K562 (cell line): ENCODE results near the gene CTCF. TPM values are rescaled to one million over a fixed set of nuclear protein-coding genes. Genes with fewer than 3 reads are reported as not detected.

Experiments
- ATF7 ChIP-seq: fragments of 450-650 bp; IDR thresholded peaks from 2 replicates; pipeline ENCODE4 v1.7.1; 2014; ENCODE audit warnings: mild to moderate bottlenecking, moderate library complexity
- CBX8 ChIP-seq: fragments of 200-600 bp; sonication (generic); IDR thresholded peaks from 2 replicates; pipeline ENCODE4 v1.6.1; 2012; ENCODE audit warnings: borderline replicate concordance, mixed run types, low read depth, mild to moderate bottlenecking, moderate library complexity, mixed read lengths, low read length, control low read depth, inconsistent platforms; ENCODE audit not compliant: poor library complexity, severe bottlenecking; ENCODE audit errors: extremely low read depth
- CREB1 ChIP-seq, 2 experiments: sonication (generic) in 1 of 2; formaldehyde crosslinking in 1 of 2; IDR thresholded peaks; 2 replicates each; pipeline versions ENCODE4 v1.6.1 to v1.8.0; 2012 to 2022; ENCODE audit warnings: inconsistent platforms in 1 of 2, mild to moderate bottlenecking in 1 of 2, missing genetic modification reagents in 1 of 2, moderate library complexity in 1 of 2
- ELF4 ChIP-seq: fragments of 450-650 bp; formaldehyde crosslinking; IDR thresholded peaks from 2 replicates; pipeline ENCODE4 v1.4.0; 2022; ENCODE audit warnings: missing genetic modification characterization
- EP300 ChIP-seq: IDR thresholded peaks from 2 replicates; pipeline ENCODE4 v1.6.1; 2012; ENCODE audit warnings: low read length, improper control_type of control experiment
- FOXK1 ChIP-seq: sonication (generic); formaldehyde crosslinking; IDR thresholded peaks from 2 replicates; pipeline ENCODE4 v1.8.0; 2022; ENCODE audit warnings: missing genetic modification reagents, mild to moderate bottlenecking, borderline replicate concordance
- GABPB2 ChIP-seq: fragments of 250-450 bp; sonication (Bioruptor Pico); conservative IDR thresholded peaks from 2 replicates; pipeline ENCODE4 v1.5.1; 2021; ENCODE audit warnings: mild to moderate bottlenecking
- JUNB ChIP-seq: fragments of 450-650 bp; formaldehyde crosslinking; conservative IDR thresholded peaks from 2 replicates; pipeline ENCODE4 v1.4.0; 2020; ENCODE audit warnings: mild to moderate bottlenecking
- KDM1A ChIP-seq, 2 experiments: fragments of 450-650 bp; IDR thresholded peaks; 2 replicates each; pipeline ENCODE4 v1.6.1; 2016; ENCODE audit warnings: mild to moderate bottlenecking in 2 of 2
- MAFG ChIP-seq: fragments of 450-650 bp; conservative IDR thresholded peaks from 2 replicates; pipeline ENCODE4 v1.6.1; 2016; ENCODE audit warnings: missing genetic modification characterization, missing compliant biosample characterization
- MAFK ChIP-seq: IDR thresholded peaks from 2 replicates; pipeline ENCODE4 v1.6.1; 2011; ENCODE audit warnings: low read length, improper control_type of control experiment
- RBM25 ChIP-seq: fragments of 200-400 bp; formaldehyde crosslinking; IDR thresholded peaks from 2 replicates; pipeline ENCODE4 v1.6.1; 2018; ENCODE audit warnings: low read length, low read depth, moderate library complexity; ENCODE audit not compliant: severe bottlenecking
- SUPT5H ChIP-seq: fragments of 450-650 bp; IDR thresholded peaks from 2 replicates; pipeline ENCODE4 v1.6.1; 2016
- TBP ChIP-seq: optimal IDR thresholded peaks from 2 replicates; pipeline ENCODE3; 2011; ENCODE audit warnings: low read depth, low read length, improper control_type of control experiment
- TOE1 ChIP-seq, 2 experiments: fragments of 450-650 bp in 1 of 2; sonication (generic) in 1 of 2; formaldehyde crosslinking in 1 of 2; IDR thresholded peaks; 2 replicates each; pipeline versions ENCODE4 v1.7.1 to v1.8.0; 2016 to 2022; ENCODE audit warnings: borderline replicate concordance in 2 of 2, mild to moderate bottlenecking in 2 of 2, antibody characterized with exemption in 1 of 2, inconsistent platforms in 1 of 2, low read depth in 1 of 2, missing genetic modification reagents in 1 of 2, moderate library complexity in 1 of 2
- ZNF174 ChIP-seq: fragments of 250-450 bp; sonication (Bioruptor Pico); IDR thresholded peaks from 2 replicates; pipeline ENCODE4 v1.4.0; 2020; ENCODE audit warnings: mild to moderate bottlenecking
- ZNF57 ChIP-seq: fragments of 450-650 bp; formaldehyde crosslinking; IDR thresholded peaks from 2 replicates; pipeline ENCODE4 v1.4.0; 2020; ENCODE audit warnings: mild to moderate bottlenecking, moderate library complexity
- ZNF764 ChIP-seq: fragments of 250-450 bp; sonication (Bioruptor Pico); IDR thresholded peaks from 2 replicates; pipeline ENCODE4 v1.4.0; 2020; ENCODE audit warnings: low read depth, mild to moderate bottlenecking, moderate library complexity
- polyA plus RNA-seq, 8 experiments: library from polyadenylated mRNA; depleted of rRNA in 4 of 8; stranded (reverse) in 5 of 8; unstranded in 3 of 8; fragments of >200 nt; fragmentation: Nextera tagmentation in 2 of 8; fragmentation: Illumina TruSeq in 1 of 8; extraction: Ambion mirVana in 2 of 8; extraction: Trizol in 1 of 8; gene quantifications; 2 replicates each; pipeline versions ENCODE4 v1.2.1 to v1.2.3, GENCODE V29; 2011 to 2014; ENCODE audit warnings: inconsistent platforms in 1 of 8, missing spikeins in 1 of 8
- total RNA-seq, 7 experiments: library from RNA; depleted of rRNA in 6 of 7; stranded (reverse); fragments of >200 nt in 6 of 7; fragmentation: Illumina TruSeq in 2 of 7; extraction: Trizol in 2 of 7; gene quantifications; 2 replicates each; pipeline versions ENCODE4 v1.2.1 to v1.2.3, GENCODE V29; 2011 to 2021; ENCODE audit warnings: low replicate concordance in 1 of 7
- TF ChIP-seq, protein P1 (sequence below), 2 experiments: fragments of 450-650 bp; IDR thresholded peaks; 2 replicates each; pipeline ENCODE4 v1.6.1; 2016; ENCODE audit warnings: mild to moderate bottlenecking in 2 of 2, borderline replicate concordance in 1 of 2, low read depth in 1 of 2, moderate library complexity in 1 of 2
- TF ChIP-seq, protein P2 (sequence below): sonication (generic); formaldehyde crosslinking; IDR thresholded peaks from 2 replicates; pipeline ENCODE4 v1.9.0; 2022; ENCODE audit warnings: mild to moderate bottlenecking, missing genetic modification reagents

CTCF gene
- total and polyA plus RNA-seq, 9 of the 15 experiments (the other 6 are each of a cell fraction or from before 2014, with no cell fraction given): 7.8 to 49.2 (median 33.9) TPM

- TF ChIP-seq, protein P1, sequence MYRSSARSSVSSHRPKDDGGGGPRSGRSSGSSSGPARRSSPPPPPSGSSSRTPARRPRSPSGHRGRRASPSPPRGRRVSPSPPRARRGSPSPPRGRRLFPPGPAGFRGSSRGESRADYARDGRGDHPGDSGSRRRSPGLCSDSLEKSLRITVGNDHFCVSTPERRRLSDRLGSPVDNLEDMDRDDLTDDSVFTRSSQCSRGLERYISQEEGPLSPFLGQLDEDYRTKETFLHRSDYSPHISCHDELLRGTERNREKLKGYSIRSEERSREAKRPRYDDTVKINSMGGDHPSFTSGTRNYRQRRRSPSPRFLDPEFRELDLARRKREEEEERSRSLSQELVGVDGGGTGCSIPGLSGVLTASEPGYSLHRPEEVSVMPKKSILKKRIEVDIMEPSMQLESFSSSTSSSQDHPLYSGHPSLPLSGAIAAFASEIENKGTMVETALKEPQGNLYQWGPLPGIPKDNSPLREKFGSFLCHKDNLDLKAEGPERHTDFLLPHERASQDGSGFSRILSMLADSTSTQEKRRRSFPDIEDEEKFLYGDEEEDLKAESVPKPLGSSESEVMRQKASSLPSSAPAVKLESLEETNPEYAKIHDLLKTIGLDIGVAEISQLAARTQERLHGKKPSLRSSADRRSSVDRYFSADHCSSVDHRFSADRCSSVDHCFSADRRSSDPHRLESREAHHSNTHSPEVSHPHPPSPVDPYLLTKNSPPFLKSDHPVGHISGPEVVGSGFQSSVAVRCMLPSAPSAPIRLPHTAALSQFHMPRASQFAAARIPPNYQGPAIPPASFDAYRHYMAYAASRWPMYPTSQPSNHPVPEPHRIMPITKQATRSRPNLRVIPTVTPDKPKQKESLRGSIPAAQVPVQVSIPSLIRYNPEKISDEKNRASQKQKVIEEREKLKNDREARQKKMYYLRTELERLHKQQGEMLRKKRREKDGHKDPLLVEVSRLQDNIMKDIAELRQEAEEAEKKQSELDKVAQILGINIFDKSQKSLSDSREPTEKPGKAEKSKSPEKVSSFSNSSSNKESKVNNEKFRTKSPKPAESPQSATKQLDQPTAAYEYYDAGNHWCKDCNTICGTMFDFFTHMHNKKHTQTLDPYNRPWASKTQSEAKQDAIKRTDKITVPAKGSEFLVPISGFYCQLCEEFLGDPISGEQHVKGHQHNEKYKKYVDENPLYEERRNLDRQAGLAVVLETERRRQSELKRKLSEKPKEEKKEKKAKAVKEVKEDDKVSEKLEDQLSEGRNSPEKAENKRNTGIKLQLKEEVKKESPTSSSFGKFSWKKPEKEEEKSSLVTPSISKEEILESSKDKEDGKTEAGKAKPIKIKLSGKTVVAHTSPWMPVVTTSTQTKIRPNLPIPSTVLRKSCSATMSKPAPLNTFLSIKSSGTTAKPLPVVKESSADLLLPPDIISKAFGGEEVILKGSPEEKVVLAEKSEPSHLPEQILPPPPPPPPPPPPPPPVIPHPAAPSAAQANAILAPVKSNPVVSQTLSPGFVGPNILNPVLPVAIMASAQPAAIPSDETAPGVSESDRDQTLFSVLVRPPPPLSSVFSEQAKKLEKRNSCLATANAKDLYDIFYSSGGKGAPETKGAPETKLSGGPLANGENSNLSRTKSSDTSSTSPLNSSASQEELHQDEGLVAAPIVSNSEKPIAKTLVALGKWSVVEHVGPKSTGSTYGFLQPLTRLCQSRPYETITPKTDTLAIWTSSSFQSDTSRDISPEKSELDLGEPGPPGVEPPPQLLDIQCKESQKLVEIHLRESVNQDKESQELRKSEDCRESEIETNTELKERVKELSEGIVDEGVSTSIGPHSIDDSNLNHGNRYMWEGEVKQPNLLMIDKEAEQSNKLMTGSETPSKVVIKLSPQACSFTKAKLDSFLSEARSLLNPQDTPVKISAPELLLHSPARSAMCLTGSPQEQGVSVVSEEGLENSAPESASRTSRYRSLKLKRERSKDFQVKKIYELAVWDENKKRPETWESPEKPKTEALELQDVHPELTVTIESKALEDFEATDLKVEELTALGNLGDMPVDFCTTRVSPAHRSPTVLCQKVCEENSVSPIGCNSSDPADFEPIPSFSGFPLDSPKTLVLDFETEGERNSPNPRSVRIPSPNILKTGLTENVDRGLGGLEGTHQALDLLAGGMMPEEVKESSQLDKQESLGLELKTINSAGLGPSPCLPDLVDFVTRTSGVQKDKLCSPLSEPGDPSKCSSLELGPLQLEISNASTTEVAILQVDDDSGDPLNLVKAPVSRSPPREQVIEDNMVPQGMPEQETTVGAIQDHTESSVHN (IDR thresholded peaks at IDR 0.05; ENCODE audit: borderline replicate concordance in 1 of 2, low read depth in 1 of 2): no peak
- TF ChIP-seq JUNB (CRISPR knock-in tag) (no peak), SUPT5H (no peak), ZNF57 (CRISPR knock-in tag) (no peak), GABPB2 (CRISPR knock-in tag) (no peak), CREB1 (IDR thresholded peaks at IDR 0.05) (no peak), CREB1 (CRISPR knock-in tag; IDR thresholded peaks at IDR 0.05) (no peak), RBM25 (peak; percentile 60), KDM1A (IDR thresholded peaks at IDR 0.05) (0 out of 4 replicates have a peak, but pooled peaks of 1 of the 2 experiments have one; percentile 17), FOXK1 (CRISPR knock-in tag) (0 out of 2 replicates have a peak, but pooled peaks have one; percentile 27), CBX8 (no peak), ZNF174 (CRISPR knock-in tag) (no peak), MAFK (peak; percentile 46; the same call in 1 of the 2 replicates), EP300 (no peak), TOE1 (IDR thresholded peaks at IDR 0.05; ENCODE audit: borderline replicate concordance) (no peak), TOE1 (CRISPR knock-in tag; IDR thresholded peaks at IDR 0.05; ENCODE audit: borderline replicate concordance, low read depth) (no peak), ZNF764 (CRISPR knock-in tag) (no peak), MAFG (tag) (peak; percentile 47; the same call in 1 of the 2 replicates), ATF7 (peak; percentile 41; the same call in 1 of the 2 replicates), ELF4 (CRISPR knock-in tag) (no peak), TBP (no peak)
- TF ChIP-seq, protein P2, sequence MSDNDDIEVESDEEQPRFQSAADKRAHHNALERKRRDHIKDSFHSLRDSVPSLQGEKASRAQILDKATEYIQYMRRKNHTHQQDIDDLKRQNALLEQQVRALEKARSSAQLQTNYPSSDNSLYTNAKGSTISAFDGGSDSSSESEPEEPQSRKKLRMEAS (CRISPR knock-in tag): no peak; the same call in 1 of the 2 replicates
Measured at GRCh38 chr16:67514382-67514828, 47.9 kb upstream of the CTCF start (continued).
